IPS-15b (cell line): Measurements from ENCODE around the gene RDH13.
A peak's percentile ranks its signal among the peaks of the same experiment; 100 is the strongest.

Experiments
- H3K27me3 ChIP-seq: one replicate; pipeline ENCODE4 v1.6.1; 2013; ENCODE audit warnings: low read length; ENCODE audit not compliant: control insufficient read depth, insufficient read depth
- H3K36me3 ChIP-seq: one replicate; pipeline ENCODE4 v1.6.1; 2013; ENCODE audit warnings: low read length; ENCODE audit not compliant: control insufficient read depth, insufficient read depth
- H3K4me1 ChIP-seq: one replicate; pipeline ENCODE4 v1.6.1; 2013; ENCODE audit warnings: mild to moderate bottlenecking, low read length; ENCODE audit not compliant: control insufficient read depth, insufficient read depth
- H3K4me3 ChIP-seq: one replicate; pipeline ENCODE4 v1.5.1; 2013; ENCODE audit warnings: low read depth, low read length
- H3K9ac ChIP-seq: one replicate; pipeline ENCODE4 v1.6.1; 2013; ENCODE audit warnings: low read depth, mild to moderate bottlenecking, low read length
- H3K9me3 ChIP-seq: one replicate; pipeline ENCODE4 v1.6.1; 2013; ENCODE audit warnings: mild to moderate bottlenecking, low read length; ENCODE audit not compliant: control insufficient read depth, insufficient read depth

RDH13 gene

GRCh38 chr19:55080968-55081769 lies 18.2 kb upstream of the RDH13 start:
- peaks cover 36% of the 10 kb centered on the region for H3K27me3 ChIP-seq

GRCh38 chr19:55080121-55080967 lies 17.4 kb upstream of the RDH13 start:
- Histone ChIP-seq H3K9me3 (no peaks in the 10 kb centered on the region), H3K27me3 (peaks cover 28% of the 10 kb centered on the region), H3K36me3 (peaks cover 2% of the 10 kb centered on the region), H3K9ac (peak overlapping the region; percentile 70), H3K4me3 (peak overlapping the region; percentile 94), H3K4me1 (peaks cover 5% of the 10 kb centered on the region)

More at GRCh38 chr19:55080968-55081769, 18.2 kb upstream of the RDH13 start:
- Histone ChIP-seq H3K4me3 (peak overlapping the region; percentile 94), H3K36me3 (peaks cover 2% of the 10 kb centered on the region), H3K9ac (peak overlapping the region; percentile 70), H3K4me1 (peaks cover 5% of the 10 kb centered on the region), H3K9me3 (no peaks in the 10 kb centered on the region)

- peaks cover 2% of the 10 kb centered on the region for H3K36me3 ChIP-seq
- peaks cover 8% of the 10 kb centered on the region for H3K4me1 ChIP-seq
- H3K9me3 ChIP-seq: no peaks in the 10 kb centered on the region
- H3K9ac ChIP-seq: no peak overlapping the region
- H3K27me3 ChIP-seq: peaks cover 23% of the 10 kb centered on the region
- peak overlapping the region; percentile 94 for H3K4me3 ChIP-seq
Measured at GRCh38 chr19:55079400-55080038, 16.6 kb upstream of the RDH13 start.

GRCh38 chr19:55078996-55079395 lies 16.0 kb upstream of the RDH13 start:
- Histone ChIP-seq H3K36me3 (peaks cover 2% of the 10 kb centered on the region), H3K9ac (no peak overlapping the region), H3K4me3 (no peak overlapping the region), H3K27me3 (peaks cover 23% of the 10 kb centered on the region), H3K9me3 (no peaks in the 10 kb centered on the region), H3K4me1 (peaks cover 8% of the 10 kb centered on the region)

- no peak overlapping the region for H3K4me3 ChIP-seq
- H3K36me3 ChIP-seq: peaks cover 2% of the 10 kb centered on the region
- H3K27me3 ChIP-seq: peaks cover 30% of the 10 kb centered on the region
- no peak overlapping the region for H3K9ac ChIP-seq
- peaks cover 8% of the 10 kb centered on the region for H3K4me1 ChIP-seq
- no peaks in the 10 kb centered on the region for H3K9me3 ChIP-seq
Measured at GRCh38 chr19:55077106-55077505, 14.2 kb upstream of the RDH13 start.

- H3K4me3 ChIP-seq: peak overlapping the region; percentile 31
- H3K27me3 ChIP-seq: peaks cover 33% of the 10 kb centered on the region
- H3K9me3 ChIP-seq: no peaks in the 10 kb centered on the region
- peaks cover 13% of the 10 kb centered on the region for H3K4me1 ChIP-seq
- H3K9ac ChIP-seq: no peak overlapping the region
- peaks cover 2% of the 10 kb centered on the region for H3K36me3 ChIP-seq
Measured at GRCh38 chr19:55076321-55076720, 13.4 kb upstream of the RDH13 start.

GRCh38 chr19:55075371-55075998 lies 12.5 kb upstream of the RDH13 start, which contains the start of gene EPS8L1:
EPS8L1 (plus strand) TSS chr19:55075869; CDS start chr19:55076445, 576 bp downstream.
- H3K9ac ChIP-seq: no peak within 1 kb of the TSS
- peak within 1 kb of the TSS; percentile 31 for H3K4me3 ChIP-seq
- peaks cover 2% of the 10 kb centered on the region for H3K36me3 ChIP-seq
- no peaks in the 10 kb centered on the region for H3K9me3 ChIP-seq
- H3K27me3 ChIP-seq: peaks cover 40% of the 10 kb centered on the region
- peaks cover 15% of the 10 kb centered on the region for H3K4me1 ChIP-seq

- H3K4me3 ChIP-seq: no peak overlapping the region
- no peaks in the 10 kb centered on the region for H3K36me3 ChIP-seq
- H3K9me3 ChIP-seq: no peaks in the 10 kb centered on the region
- H3K4me1 ChIP-seq: peaks cover 21% of the 10 kb centered on the region
- H3K9ac ChIP-seq: no peak overlapping the region
- H3K27me3 ChIP-seq: peaks cover 51% of the 10 kb centered on the region
Measured at GRCh38 chr19:55071913-55072312, 9.0 kb upstream of the RDH13 start.

GRCh38 chr19:55071129-55071502 lies 8.2 kb upstream of the RDH13 start:
- peaks cover 17% of the 10 kb centered on the region for H3K4me1 ChIP-seq
- no peak overlapping the region for H3K9ac ChIP-seq
- no peaks in the 10 kb centered on the region for H3K36me3 ChIP-seq
- H3K27me3 ChIP-seq: peaks cover 59% of the 10 kb centered on the region
- H3K9me3 ChIP-seq: no peaks in the 10 kb centered on the region
- no peak overlapping the region for H3K4me3 ChIP-seq

GRCh38 chr19:55070466-55071128 lies 7.6 kb upstream of the RDH13 start:
- no peak overlapping the region for H3K9ac ChIP-seq
- H3K4me3 ChIP-seq: no peak overlapping the region
- no peaks in the 10 kb centered on the region for H3K36me3 ChIP-seq
- peaks cover 17% of the 10 kb centered on the region for H3K4me1 ChIP-seq
- peaks cover 64% of the 10 kb centered on the region for H3K27me3 ChIP-seq
- H3K9me3 ChIP-seq: no peaks in the 10 kb centered on the region

GRCh38 chr19:55069865-55070197 lies 6.9 kb upstream of the RDH13 start:
- Histone ChIP-seq H3K4me3 (peak overlapping the region; percentile 59), H3K36me3 (no peaks in the 10 kb centered on the region), H3K4me1 (peaks cover 12% of the 10 kb centered on the region), H3K9ac (no peak overlapping the region), H3K27me3 (peaks cover 65% of the 10 kb centered on the region), H3K9me3 (no peaks in the 10 kb centered on the region)
